ENCODE data around the gene TXNDC15.
"Not testable (repeated sequence)": the region's sequence is repeated elsewhere in the genome, so short reads cannot be mapped to it uniquely, and the experiment has no call there.

Gene TXNDC15

GRCh38 chr5:134879456-134879855 lies 5.3 kb downstream of the TXNDC15 start:
- DNase-seq = no peak

GRCh38 chr5:134880937-134881336 lies 6.8 kb downstream of the TXNDC15 start:
- DNase-seq = not testable (repeated sequence)

GRCh38 chr5:134881711-134882110 lies 7.5 kb downstream of the TXNDC15 start:
- not testable (repeated sequence) for DNase-seq

- no peak for DNase-seq
Observed at GRCh38 chr5:134887593-134888159, 13.5 kb downstream of the TXNDC15 start.

- no peak for DNase-seq
Observed at GRCh38 chr5:134889335-134889734, 15.2 kb downstream of the TXNDC15 start.

GRCh38 chr5:134891473-134891872 lies 17.3 kb downstream of the TXNDC15 start:
- no peak for DNase-seq

- DNase-seq = no peak
Observed at GRCh38 chr5:134892282-134892681, 18.1 kb downstream of the TXNDC15 start.

GRCh38 chr5:134892926-134893325 lies 18.8 kb downstream of the TXNDC15 start:
- no peak for DNase-seq

GRCh38 chr5:134893748-134894505 lies 19.8 kb downstream of the TXNDC15 start:
- no peak for DNase-seq

GRCh38 chr5:134902071-134902801 lies 28.1 kb downstream of the TXNDC15 start:
- DNase-seq = no peak

GRCh38 chr5:134904610-134905245 lies 30.6 kb downstream of the TXNDC15 start, which contains the start of gene PCBD2:
Gene PCBD2 (plus strand): TSS chr5:134905131. CDS start chr5:134905140, 9 bp downstream.
- peak; percentile 88 for DNase-seq

GRCh38 chr5:134905246-134905996 lies 31.2 kb downstream of the TXNDC15 start:
- peak; percentile 71 for DNase-seq

GRCh38 chr5:134906811-134907210 lies 32.6 kb downstream of the TXNDC15 start:
- no peak for DNase-seq

GRCh38 chr5:134910752-134911151 lies 36.6 kb downstream of the TXNDC15 start:
- not testable (repeated sequence) for DNase-seq

GRCh38 chr5:134911285-134912206 lies 37.4 kb downstream of the TXNDC15 start:
- no peak for DNase-seq

GRCh38 chr5:134913254-134913653 lies 39.1 kb downstream of the TXNDC15 start:
- DNase-seq = no peak

GRCh38 chr5:134913795-134914194 lies 39.6 kb downstream of the TXNDC15 start:
- no peak for DNase-seq

- no peak for DNase-seq
Observed at GRCh38 chr5:134917070-134917815, 43.1 kb downstream of the TXNDC15 start.

GRCh38 chr5:134918861-134919260 lies 44.7 kb downstream of the TXNDC15 start:
- DNase-seq = no peak

GRCh38 chr5:134920848-134921575 lies 46.8 kb downstream of the TXNDC15 start:
- no peak for DNase-seq

Data from central memory CD4-positive, alpha-beta T cell (primary cell).